GM21529 (cell line): ENCODE data around the gene SOAT1.
"Not testable (repeated sequence)": the region's sequence is repeated elsewhere in the genome, so short reads cannot be mapped to it uniquely, and the experiment has no call there.

Experiments
- ATAC-seq: cut with Tn5 transposase; IDR thresholded peaks from one replicate; pipeline ENCODE4 v1.9.1; 2021; ENCODE audit not compliant: unreplicated experiment

SOAT1 gene

GRCh38 chr1:179351281-179351680 lies 57.7 kb downstream of the SOAT1 start:
- no peak for ATAC-seq

- no peak for ATAC-seq
These were observed 58.6 kb downstream of the SOAT1 start for GRCh38 chr1:179352236-179352635.

- ATAC-seq = no peak
These were observed 59.9 kb downstream of the SOAT1 start for GRCh38 chr1:179353546-179353945.

GRCh38 chr1:179361631-179362030 lies 68.0 kb downstream of the SOAT1 start:
- ATAC-seq = not testable (repeated sequence)

- peak; percentile 98 for ATAC-seq
These were observed 71.9 kb downstream of the SOAT1 start, which contains the start of gene AXDND1 for GRCh38 chr1:179365342-179366092. TSS of gene AXDND1 (plus strand) at chr1:179365971. CDS start at chr1:179366510, 539 bp downstream.

GRCh38 chr1:179366093-179366800 lies 72.7 kb downstream of the SOAT1 start:
- ATAC-seq = peak; percentile 29

- no peak for ATAC-seq
These were observed 76.2 kb downstream of the SOAT1 start for GRCh38 chr1:179369751-179370341.

GRCh38 chr1:179372160-179372559 lies 78.6 kb downstream of the SOAT1 start:
- no peak for ATAC-seq

- no peak for ATAC-seq
These were observed 82.6 kb downstream of the SOAT1 start for GRCh38 chr1:179376223-179376622.

GRCh38 chr1:179380299-179380698 lies 86.7 kb downstream of the SOAT1 start:
- no peak for ATAC-seq

- no peak for ATAC-seq
These were observed 90.4 kb downstream of the SOAT1 start for GRCh38 chr1:179384027-179384426.

GRCh38 chr1:179385510-179385909 lies 91.9 kb downstream of the SOAT1 start:
- ATAC-seq = no peak

- no peak for ATAC-seq
These were observed 100.1 kb downstream of the SOAT1 start for GRCh38 chr1:179393721-179394120.

- ATAC-seq = not testable (repeated sequence)
These were observed 105.8 kb downstream of the SOAT1 start for GRCh38 chr1:179399399-179399798.
